GM18526 (cell line): ENCODE data around the gene TMEM135.

Experiments used
- POLR2A ChIP-seq: IDR thresholded peaks from 3 replicates; pipeline ENCODE4 v1.6.1; 2011; ENCODE audit not compliant: insufficient read length; ENCODE audit errors: extremely low read depth

TMEM135 gene

GRCh38 chr11:87013912-87014825, 23.6 kb upstream of the TMEM135 start:
- TF ChIP-seq POLR2A = no peak

GRCh38 chr11:87015645-87016044, 22.1 kb upstream of the TMEM135 start:
- TF ChIP-seq POLR2A = no peak

GRCh38 chr11:87019613-87020271, 18.0 kb upstream of the TMEM135 start:
- no peak for TF ChIP-seq POLR2A

- TF ChIP-seq POLR2A = no peak
These were observed 17.4 kb upstream of the TMEM135 start for GRCh38 chr11:87020336-87020735.

- TF ChIP-seq POLR2A = no peak
These were observed 16.9 kb upstream of the TMEM135 start for GRCh38 chr11:87020764-87021365.

- no peak for TF ChIP-seq POLR2A
These were observed 15.5 kb upstream of the TMEM135 start for GRCh38 chr11:87022254-87022653.

GRCh38 chr11:87022738-87023137, 15.0 kb upstream of the TMEM135 start:
- no peak for TF ChIP-seq POLR2A

- no peak for TF ChIP-seq POLR2A
These were observed 7.2 kb upstream of the TMEM135 start for GRCh38 chr11:87030458-87031054.

GRCh38 chr11:87031433-87032170, 6.1 kb upstream of the TMEM135 start:
- no peak for TF ChIP-seq POLR2A

GRCh38 chr11:87033561-87033960, 4.2 kb upstream of the TMEM135 start:
- no peak for TF ChIP-seq POLR2A

GRCh38 chr11:87035976-87036583, 1.7 kb upstream of the TMEM135 start:
- no peak for TF ChIP-seq POLR2A

- no peak for TF ChIP-seq POLR2A
These were observed 831 bp upstream of the TMEM135 start for GRCh38 chr11:87036756-87037449.

GRCh38 chr11:87038235-87038977, 672 bp downstream of the TMEM135 start:
- no peak for TF ChIP-seq POLR2A
